ENCODE results near the gene QPCT.

- TF ChIP-seq CTCF (IDR thresholded peaks at IDR 0.05; ENCODE audit: low read depth, low read length, poor library complexity, severe bottlenecking) (no peak), EZH2phosphoT487 (IDR thresholded peaks at IDR 0.05; ENCODE audit: borderline replicate concordance, low read length) (no peak)
Observed at GRCh38 chr2:37376421-37377186, 32.2 kb downstream of the QPCT start.
